Esophagus squamous epithelium (tissue), 4 donors: Measurements from ENCODE around the gene ZMIZ1.

Source experiments
- POLR2A ChIP-seq, 4 donors: fragments of 450-650 bp; IDR thresholded peaks; one replicate each; pipeline ENCODE4 v1.6.1; 2017; ENCODE audit warnings: antibody characterized with exemption in 4 of 4, mild to moderate bottlenecking in 4 of 4, moderate library complexity in 3 of 4
- TF ChIP-seq, protein P1 (sequence below), 6 experiments: fragments of 450-650 bp in 4 of 6; fragments of 200-600 bp in 2 of 6; sonication (generic) in 2 of 6; IDR thresholded peaks; one replicate each; pipeline ENCODE4 v1.5.1; 2016 to 2019; ENCODE audit warnings: antibody characterized with exemption in 6 of 6, mild to moderate bottlenecking in 4 of 6, moderate library complexity in 4 of 6

DNA sequence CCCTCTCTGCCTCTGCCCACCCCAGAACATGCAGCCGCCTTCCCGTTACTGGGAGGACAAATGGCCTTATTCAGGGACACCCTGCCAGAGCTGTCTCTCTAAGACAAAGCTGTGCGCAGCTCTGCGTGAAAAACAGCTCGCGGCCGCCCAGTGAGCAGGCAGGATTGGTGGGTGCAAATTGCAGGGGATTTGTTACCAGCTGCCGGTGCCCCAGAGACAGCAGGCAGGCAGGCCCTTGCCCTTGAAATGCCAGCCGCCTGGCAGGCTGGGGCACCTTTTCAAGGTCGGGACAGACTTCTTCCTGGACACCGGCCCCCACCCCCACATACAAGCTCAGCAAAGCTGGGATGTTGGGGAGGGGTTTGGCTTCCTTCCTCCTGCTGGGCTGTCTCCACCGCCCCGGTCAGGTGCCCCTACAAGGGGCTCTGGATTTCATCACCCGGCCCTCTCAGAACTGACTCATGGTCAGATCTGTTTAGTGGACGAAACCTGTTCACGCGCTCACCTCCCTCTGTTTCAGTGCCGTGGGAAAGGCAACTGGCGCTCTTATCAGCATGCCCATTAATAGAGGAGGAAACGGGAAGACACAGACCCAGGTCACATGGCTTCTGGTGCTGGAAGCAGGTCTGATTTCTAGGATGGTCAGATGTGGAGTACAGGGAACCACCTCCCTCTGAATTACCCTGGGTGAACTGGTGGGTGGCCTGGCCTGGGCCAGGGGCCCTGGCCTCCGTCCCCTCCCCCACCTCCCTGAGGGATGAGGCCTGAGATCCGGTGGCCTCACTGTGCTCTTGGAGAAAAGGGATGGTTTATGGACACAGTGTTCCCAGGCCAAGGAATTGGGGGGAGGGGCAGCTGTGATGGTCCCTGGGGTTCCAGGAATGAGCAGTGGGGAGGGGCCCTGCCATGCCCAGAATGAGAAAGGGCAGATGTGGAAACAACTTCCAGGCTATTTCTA, 154.6 kb downstream of the ZMIZ1 start:
- TF ChIP-seq, protein P1, sequence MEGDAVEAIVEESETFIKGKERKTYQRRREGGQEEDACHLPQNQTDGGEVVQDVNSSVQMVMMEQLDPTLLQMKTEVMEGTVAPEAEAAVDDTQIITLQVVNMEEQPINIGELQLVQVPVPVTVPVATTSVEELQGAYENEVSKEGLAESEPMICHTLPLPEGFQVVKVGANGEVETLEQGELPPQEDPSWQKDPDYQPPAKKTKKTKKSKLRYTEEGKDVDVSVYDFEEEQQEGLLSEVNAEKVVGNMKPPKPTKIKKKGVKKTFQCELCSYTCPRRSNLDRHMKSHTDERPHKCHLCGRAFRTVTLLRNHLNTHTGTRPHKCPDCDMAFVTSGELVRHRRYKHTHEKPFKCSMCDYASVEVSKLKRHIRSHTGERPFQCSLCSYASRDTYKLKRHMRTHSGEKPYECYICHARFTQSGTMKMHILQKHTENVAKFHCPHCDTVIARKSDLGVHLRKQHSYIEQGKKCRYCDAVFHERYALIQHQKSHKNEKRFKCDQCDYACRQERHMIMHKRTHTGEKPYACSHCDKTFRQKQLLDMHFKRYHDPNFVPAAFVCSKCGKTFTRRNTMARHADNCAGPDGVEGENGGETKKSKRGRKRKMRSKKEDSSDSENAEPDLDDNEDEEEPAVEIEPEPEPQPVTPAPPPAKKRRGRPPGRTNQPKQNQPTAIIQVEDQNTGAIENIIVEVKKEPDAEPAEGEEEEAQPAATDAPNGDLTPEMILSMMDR (IDR thresholded peaks at IDR 0.05): no peak
- no peak for TF ChIP-seq POLR2A (IDR thresholded peaks at IDR 0.05)
